ENCODE data around the gene OPTN. TPM values are rescaled to one million over a fixed set of nuclear protein-coding genes. Genes with fewer than 3 reads are reported as not detected.
"Not testable (repeated sequence)": the region's sequence is repeated elsewhere in the genome, so short reads cannot be mapped to it uniquely, and the experiment has no call there.

OPTN gene
- total RNA-seq, 1 experiment from 2014 or later, result 13.7 TPM

GRCh38 chr10:13090289-13090688, 9.7 kb upstream of the OPTN start:
- no peak for DNase-seq (ENCODE audit: low spot score)

- DNase-seq (ENCODE audit: low spot score), result no peak
Observed at GRCh38 chr10:13091801-13092200, 8.2 kb upstream of the OPTN start.

- no peak for DNase-seq (ENCODE audit: low spot score)
Observed at GRCh38 chr10:13092291-13093102, 7.5 kb upstream of the OPTN start.

DNA sequence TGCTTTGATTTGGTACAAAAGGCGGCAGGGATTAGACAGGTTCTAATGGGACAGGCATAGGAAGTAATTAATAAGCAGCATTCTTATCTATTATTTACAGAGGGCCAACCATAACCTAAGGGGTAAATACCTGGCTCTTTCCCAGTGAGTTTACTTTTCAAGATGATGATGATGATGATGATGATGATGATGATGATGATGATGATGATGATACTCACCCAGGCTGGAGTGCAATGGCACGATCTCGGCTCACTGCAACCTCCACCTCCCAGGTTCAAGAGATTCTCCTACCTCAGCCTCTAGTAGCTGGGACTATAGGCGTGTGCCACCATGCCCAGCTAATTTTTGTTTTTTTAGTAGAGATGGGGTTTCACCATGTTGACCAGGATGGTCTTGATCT, 5.9 kb upstream of the OPTN start:
- DNase-seq (ENCODE audit: low spot score), result not testable (repeated sequence)

DNA sequence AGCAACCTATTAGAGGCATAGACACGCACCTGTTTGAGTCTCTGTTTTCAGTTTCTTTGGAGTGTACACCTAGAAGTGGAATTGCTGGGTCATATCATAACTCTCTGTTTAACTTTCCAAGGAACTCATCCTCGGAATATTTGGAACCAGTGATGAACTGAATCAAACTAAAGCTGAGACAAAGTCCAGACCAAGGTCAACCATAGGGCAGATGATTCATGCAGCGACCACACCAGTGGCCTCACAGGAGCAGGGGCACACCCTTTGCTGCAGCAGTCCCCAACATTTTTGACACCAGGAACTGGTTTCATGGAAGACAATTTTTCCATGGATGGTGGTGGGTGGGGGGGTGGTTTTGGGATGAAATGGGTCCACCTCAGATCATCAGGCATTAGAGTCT, 4.9 kb upstream of the OPTN start:
- no peak for DNase-seq (ENCODE audit: low spot score)

DNA sequence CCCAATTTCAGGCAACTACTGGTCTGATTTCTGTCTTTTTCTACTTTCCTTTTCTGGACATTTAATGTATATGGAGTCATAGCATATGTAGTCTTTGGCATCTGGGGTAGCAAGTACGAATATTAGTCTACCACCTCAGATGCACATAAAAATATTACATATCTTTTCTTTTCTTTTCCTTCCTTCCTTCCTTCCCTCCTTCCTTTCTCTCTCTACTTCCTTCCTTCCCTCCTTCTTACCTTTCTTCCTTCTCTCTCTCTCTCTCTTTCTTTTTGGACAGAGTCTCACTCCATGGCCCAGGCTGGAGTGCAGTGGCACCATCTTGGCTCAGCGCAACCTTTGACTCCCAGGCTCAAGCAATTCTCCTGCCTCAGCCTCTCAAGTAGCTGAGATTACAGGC, 4.0 kb upstream of the OPTN start:
- DNase-seq (ENCODE audit: low spot score), result no peak

GRCh38 chr10:13099144-13099665, 758 bp upstream of the OPTN start:
- DNase-seq (ENCODE audit: low spot score), result peak; percentile 20

- no peak for DNase-seq (ENCODE audit: low spot score)
Observed at GRCh38 chr10:13100349-13101294, 659 bp downstream of the OPTN start.

GRCh38 chr10:13102002-13102794, 2.2 kb downstream of the OPTN start:
- DNase-seq (ENCODE audit: low spot score), result no peak

DNA sequence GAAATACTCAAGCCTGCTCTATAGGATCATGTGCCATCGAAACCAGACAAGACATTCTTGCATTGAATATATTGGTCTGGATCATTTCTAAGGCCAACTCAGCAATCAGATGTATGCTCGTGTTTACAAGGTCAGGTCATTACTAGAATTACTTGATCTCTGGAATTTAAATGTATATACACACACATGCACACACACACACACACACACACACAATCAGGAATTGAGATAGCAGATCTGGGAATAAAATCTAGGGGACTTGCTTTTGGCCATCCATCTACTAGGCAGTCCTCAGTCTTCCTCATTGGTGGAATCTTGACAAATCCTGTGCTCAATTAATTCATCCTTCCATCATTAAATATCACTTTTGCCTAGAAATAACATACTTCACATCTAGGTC, 3.6 kb downstream of the OPTN start:
- no peak for DNase-seq (ENCODE audit: low spot score)

DNA sequence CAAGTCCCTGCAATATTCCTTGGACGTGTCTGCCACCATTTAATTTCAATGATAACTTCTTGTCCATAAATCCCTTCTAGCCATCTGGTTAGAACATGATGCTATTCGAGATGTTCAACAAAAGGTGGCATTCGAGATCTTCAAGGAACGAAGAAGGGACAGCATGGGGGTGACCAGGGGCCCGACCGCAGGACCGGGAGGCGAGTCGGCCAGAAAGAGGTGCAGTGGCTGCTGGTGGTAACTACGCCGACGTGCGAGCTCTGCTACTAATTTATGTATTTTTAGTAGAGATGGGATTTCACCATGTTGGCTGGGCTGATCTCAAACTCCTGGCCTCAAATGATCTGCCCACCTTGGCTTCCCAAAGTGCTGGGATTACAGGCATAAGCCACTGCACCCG, 4.7 kb downstream of the OPTN start:
- DNase-seq (ENCODE audit: low spot score), result no peak

DNA sequence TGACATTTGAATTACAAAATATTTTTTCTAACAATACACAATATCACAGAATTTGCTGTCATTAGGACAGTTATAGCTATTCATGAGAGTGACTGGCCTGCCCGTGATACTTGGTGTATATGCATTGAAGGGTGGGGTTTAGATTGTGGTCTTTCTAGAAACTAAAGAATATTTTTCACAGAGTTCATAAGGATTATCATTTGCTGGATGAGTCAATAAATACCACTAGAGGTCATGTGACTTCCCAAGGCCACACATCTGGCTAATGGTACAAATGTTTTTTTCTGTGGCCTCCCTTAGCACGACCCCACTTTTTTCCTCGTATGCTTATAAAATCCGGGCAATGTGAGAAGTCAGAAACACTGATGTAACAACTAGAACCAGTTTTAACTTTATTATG, 5.2 kb downstream of the OPTN start:
- no peak for DNase-seq (ENCODE audit: low spot score)

- DNase-seq (ENCODE audit: low spot score), result no peak
Observed at GRCh38 chr10:13106387-13107045, 6.6 kb downstream of the OPTN start.

GRCh38 chr10:13110908-13111307, 10.9 kb downstream of the OPTN start:
- DNase-seq (ENCODE audit: low spot score), result no peak

GRCh38 chr10:13113544-13113943, 13.6 kb downstream of the OPTN start:
- DNase-seq (ENCODE audit: low spot score), result no peak

DNA sequence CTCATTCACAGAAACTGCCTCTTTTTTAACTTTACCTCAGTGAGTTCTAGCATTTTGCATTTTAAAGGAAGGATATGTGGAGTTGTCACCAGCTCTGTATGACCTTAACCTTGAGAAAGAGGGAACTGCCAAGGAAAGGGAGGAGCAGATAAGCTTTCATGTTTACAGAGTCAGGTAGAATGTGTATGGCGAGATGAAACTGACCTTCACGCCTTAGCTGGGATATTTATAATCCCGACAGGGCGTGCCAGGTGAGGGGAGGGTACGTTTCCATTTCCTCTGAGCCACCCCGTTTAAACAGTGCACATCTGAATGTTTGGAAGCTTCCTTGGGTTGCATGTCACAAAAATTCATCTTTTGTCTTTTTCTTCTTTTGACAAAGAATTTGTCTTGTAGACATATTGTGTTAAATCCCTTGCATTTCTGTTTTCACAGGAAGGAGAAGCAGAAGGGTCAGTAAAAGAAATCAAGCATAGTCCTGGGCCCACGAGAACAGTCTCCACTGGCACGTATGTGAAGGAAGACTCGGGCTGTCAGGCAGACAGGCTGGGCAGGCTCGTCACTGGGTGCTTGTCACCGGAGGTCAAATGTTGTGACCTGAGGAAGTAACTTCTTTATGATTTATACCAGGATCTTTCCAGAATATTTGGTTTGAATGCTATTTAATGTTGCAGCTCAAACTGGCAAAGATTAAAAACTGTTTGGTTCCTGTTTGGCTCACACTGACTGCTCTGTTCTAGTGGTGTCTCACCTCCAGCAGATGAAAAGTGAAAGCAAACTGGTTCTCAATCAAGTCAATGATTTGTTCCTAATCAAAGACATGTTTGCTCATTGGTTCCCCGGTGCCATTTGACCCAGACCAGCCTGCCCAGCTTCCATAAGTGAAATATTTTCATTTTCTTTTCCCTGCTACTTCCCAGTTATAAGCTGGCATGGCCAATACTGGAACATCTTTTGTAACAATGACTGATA, 16.2 kb downstream of the OPTN start:
- no peak for DNase-seq (ENCODE audit: low spot score)

GRCh38 chr10:13117841-13118783, 18.1 kb downstream of the OPTN start:
- no peak for DNase-seq (ENCODE audit: low spot score)

DNA sequence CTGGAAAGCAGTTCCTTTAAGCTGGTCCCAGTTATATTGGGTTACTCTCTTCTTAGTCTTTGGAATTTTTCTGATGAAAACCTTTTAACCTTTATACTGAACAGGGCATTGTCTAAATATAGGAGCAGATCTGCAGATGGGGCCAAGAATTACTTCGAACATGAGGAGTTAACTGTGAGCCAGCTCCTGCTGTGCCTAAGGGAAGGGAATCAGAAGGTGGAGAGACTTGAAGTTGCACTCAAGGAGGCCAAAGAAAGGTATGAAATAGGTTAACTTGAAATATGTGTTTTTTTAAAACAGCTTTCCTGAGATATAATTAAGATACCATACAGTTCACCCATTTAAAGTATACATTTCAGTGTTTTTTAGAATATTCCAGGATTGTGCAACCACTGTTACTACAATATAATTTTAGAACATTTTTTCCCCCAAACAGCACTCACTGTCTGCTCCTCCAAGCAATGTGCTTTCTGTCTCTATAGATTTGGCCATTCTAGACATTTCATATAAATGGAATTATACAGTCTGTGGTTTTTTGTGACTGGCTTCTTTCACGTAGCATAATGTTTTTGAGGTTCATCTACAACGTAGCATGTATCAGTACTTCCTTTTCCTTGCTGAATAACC, 18.9 kb downstream of the OPTN start:
- no peak for DNase-seq (ENCODE audit: low spot score)
